ENCODE data around the gene ATG9B. TPM values are rescaled to one million over a fixed set of nuclear protein-coding genes. Genes with fewer than 3 reads are reported as not detected.

ATG9B gene
- total RNA-seq, 4 donors from 2014 or later = 0.55 to 1.5 (median 0.76) TPM; not detected in 1

DNA sequence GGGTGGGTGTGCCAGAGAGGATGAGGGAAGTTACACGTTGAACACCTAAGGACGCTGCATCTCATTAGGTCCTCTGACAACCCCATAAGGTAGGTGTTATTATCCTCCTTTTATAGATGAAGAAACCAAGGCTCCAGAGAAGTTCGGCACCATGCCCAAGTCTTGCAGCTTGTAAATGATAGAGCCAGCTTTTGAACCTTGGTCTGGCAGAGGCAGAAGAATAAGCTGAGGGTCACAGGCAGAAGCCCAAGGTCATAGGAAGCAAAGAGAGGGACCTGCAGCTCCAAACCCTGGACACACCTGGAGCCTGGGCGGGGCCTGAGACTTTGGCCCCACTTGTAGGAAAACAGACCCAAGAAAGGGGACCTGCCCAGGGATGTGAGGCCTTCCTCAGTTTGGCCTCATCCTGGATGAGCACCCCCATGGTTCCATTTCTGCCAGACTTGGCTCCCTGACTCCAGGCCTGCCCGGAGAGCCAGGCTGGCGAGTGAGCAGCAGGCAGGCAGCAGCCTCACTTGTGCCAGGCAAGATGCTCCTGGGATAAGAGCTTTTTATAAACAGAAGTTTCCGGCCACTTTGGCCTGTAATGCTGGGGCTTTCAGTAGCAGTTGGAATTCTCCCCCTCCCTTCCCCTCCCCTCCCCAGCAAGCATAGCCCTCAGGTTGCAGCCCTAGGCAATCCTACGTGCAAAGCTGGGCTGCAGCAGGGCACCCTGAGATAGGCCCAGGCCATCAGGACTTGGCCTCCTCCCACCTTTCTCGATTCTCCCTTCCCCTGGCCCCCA is 48.6 kb downstream of the ATG9B start:
- Histone ChIP-seq H3K4me1 (peaks cover 3 to 36% of the 10 kb centered on the region in 2 donors), H3K27ac (peak overlapping the region; percentile 53 to 80), H3K27me3 (no peaks in the 10 kb centered on the region), H3K4me3 (peak overlapping the region in 1 of 2 donors; percentile 47), H3K9me3 (no peaks in the 10 kb centered on the region), H3K36me3 (no peaks in the 10 kb centered on the region)
- no peak for DNase-seq
- intact Hi-C loops (cut with DNase I; ENCODE audit: low total_unique reads) = no loop called here
- TF ChIP-seq CTCF (IDR thresholded peaks at IDR 0.05) = no peak
- no peak for TF ChIP-seq POLR2A (IDR thresholded peaks at IDR 0.05)

DNA sequence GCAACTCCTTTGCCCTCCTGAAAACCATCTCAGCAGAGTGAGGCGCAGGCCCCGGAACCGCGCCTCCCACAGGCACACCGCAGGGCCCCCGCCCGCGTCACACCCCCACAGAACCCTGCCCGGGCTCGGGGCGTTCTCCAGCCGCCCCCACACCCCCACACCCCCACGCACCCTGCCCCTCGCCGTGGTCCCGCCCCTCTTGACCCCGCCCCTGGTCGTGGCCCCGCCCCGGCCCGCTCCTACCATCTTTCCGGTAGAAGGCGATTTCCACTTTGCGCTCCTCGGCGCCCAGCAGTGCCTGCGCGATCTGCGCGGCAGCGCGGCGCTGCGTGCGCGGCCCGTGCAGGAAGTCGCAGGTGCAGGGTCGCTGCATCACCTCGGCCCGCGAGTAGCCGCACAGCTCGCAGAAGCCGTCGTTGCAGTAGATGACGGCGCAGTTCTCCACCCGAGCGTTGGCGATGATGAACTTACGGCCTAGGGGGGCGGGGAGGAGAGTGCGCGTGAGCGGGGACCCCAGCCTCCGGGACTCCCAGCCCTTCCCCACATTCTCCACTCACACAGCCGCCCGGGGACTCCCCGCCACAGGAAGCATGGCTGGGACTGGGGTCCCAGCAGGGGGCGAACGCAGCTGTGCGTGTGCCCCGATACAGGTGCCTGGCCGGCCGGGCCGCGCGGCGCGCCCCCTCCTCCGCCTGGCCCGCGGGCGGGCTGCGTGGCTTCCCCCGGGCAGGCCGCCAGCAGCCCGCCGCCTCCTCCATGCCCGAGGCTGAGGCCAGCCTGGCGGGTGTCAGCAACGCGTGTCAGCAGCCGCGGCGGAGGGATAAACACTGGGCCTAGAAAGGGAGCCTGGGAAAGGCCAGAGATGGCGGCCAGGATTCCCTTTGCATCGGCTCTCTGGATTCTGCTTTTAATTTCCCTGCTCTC is 49.6 kb downstream of the ATG9B start:
- DNase-seq = peak; percentile 74 to 78
- H3K27ac ChIP-seq = peak overlapping the region; percentile 75 to 80
- TF ChIP-seq POLR2A (IDR thresholded peaks at IDR 0.05) = peak in 1 of 2 donors; percentile 22
- TF ChIP-seq CTCF (IDR thresholded peaks at IDR 0.05) = peak; percentile 25 to 37 (median 31)
- H3K27me3 ChIP-seq = no peaks in the 10 kb centered on the region
- H3K4me1 ChIP-seq = peaks cover 3 to 36% of the 10 kb centered on the region in 2 donors
- H3K36me3 ChIP-seq = no peaks in the 10 kb centered on the region
- H3K9me3 ChIP-seq = no peaks in the 10 kb centered on the region
- peak overlapping the region; percentile 19 to 47 for H3K4me3 ChIP-seq
- intact Hi-C loops (cut with DNase I; ENCODE audit: low total_unique reads) = no loop called here

- Histone ChIP-seq H3K27me3 (no peaks in the 10 kb centered on the region), H3K4me1 (peaks cover 3 to 30% of the 10 kb centered on the region in 2 donors), H3K4me3 (peak overlapping the region in 1 of 2 donors; percentile 47), H3K9me3 (no peaks in the 10 kb centered on the region), H3K36me3 (no peaks in the 10 kb centered on the region), H3K27ac (peak overlapping the region; percentile 75 to 80)
- intact Hi-C loops (cut with DNase I; ENCODE audit: low total_unique reads) = no loop called here
- TF ChIP-seq CTCF (IDR thresholded peaks at IDR 0.05) (no peak), POLR2A (IDR thresholded peaks at IDR 0.05) (no peak)
- peak in 1 of 2 donors; percentile 32 for DNase-seq
Observed at GRCh38 chr7:150973571-150974451, 50.5 kb downstream of the ATG9B start.

DNA sequence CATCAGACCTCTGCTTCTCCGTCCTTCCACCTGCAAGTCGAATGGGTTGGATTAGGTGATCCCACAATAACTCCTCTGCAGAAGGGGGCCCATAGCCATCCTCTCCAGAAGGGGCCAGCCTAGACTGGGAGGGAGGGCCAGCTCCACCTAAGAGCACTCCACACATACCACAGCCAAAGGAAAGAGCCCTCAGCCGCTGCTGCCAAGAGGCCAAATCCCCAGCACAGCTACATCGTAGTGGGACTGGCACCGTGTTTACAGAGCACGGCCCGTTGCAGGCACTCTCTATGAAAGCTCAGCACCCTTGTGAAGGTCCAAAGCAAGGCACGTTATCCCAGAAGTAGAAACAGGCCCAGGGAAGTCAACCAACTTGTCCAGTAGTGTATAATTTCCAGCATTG is 51.6 kb downstream of the ATG9B start:
- intact Hi-C loops (cut with DNase I; ENCODE audit: low total_unique reads) = no loop called here
- Histone ChIP-seq H3K27ac (peak overlapping the region; percentile 75 to 80), H3K4me3 (no peak overlapping the region), H3K27me3 (no peaks in the 10 kb centered on the region), H3K4me1 (peaks cover 3 to 28% of the 10 kb centered on the region in 2 donors), H3K36me3 (no peaks in the 10 kb centered on the region), H3K9me3 (no peaks in the 10 kb centered on the region)
- no peak for DNase-seq
- TF ChIP-seq POLR2A (IDR thresholded peaks at IDR 0.05) (no peak), CTCF (IDR thresholded peaks at IDR 0.05) (no peak)

Data from uterus (tissue), 4 donors.